Upper lobe of right lung (tissue), 1 donor: Measurements from ENCODE around the gene TRPV5. TPM values are rescaled to one million over a fixed set of nuclear protein-coding genes. Genes with fewer than 3 reads are reported as not detected.

ENCODE experiments used
- ATAC-seq: fragments of 200-7000 bp; cut with Tn5 transposase; one replicate; pipeline ENCODE4 v1.9.1; 2020; ENCODE audit warnings: mild to moderate bottlenecking, moderate library complexity
- DNase-seq: peaks from one replicate; pipeline ENCODE4 v3.0.0-alpha.2; 2020
- H3K27ac ChIP-seq: fragments of 200-600 bp; one replicate; pipeline ENCODE4 v1.8.0; 2022
- H3K27me3 ChIP-seq: fragments of 200-600 bp; one replicate; pipeline ENCODE4 v1.8.0; 2022; ENCODE audit warnings: mild to moderate bottlenecking
- H3K36me3 ChIP-seq: fragments of 200-600 bp; one replicate; pipeline ENCODE4 v1.8.0; 2022
- H3K4me1 ChIP-seq: fragments of 200-600 bp; one replicate; pipeline ENCODE4 v1.8.0; 2022
- H3K4me3 ChIP-seq: fragments of 200-600 bp; one replicate; pipeline ENCODE4 v1.8.0; 2022; ENCODE audit warnings: mild to moderate bottlenecking
- H3K9me3 ChIP-seq: fragments of 200-600 bp; one replicate; pipeline ENCODE4 v1.8.0; 2022
- CTCF ChIP-seq: fragments of 200-600 bp; IDR thresholded peaks from one replicate; pipeline ENCODE4 v1.8.0; 2022; ENCODE audit warnings: antibody characterized with exemption
- intact Hi-C: fragments of 100-400 bp; cut with DNase I; formaldehyde crosslinking; loops from one replicate; pipeline ENCODE4 v1.11.0; 2022
- total RNA-seq: library from RNA; stranded (reverse); fragmentation: NEBNext Ultra II Directional; extraction: Animal tissue kit (Norgen Biotek cat#: 25700); gene quantifications from one replicate; pipeline ENCODE4 v1.2.1, GENCODE V29; 2021
- donor health status: DM: no; HTN: yes; CAD: no; lungs with severe emphysema.

The TRPV5 gene
- total RNA-seq, 1 donor from 2014 or later = not detected

DNA sequence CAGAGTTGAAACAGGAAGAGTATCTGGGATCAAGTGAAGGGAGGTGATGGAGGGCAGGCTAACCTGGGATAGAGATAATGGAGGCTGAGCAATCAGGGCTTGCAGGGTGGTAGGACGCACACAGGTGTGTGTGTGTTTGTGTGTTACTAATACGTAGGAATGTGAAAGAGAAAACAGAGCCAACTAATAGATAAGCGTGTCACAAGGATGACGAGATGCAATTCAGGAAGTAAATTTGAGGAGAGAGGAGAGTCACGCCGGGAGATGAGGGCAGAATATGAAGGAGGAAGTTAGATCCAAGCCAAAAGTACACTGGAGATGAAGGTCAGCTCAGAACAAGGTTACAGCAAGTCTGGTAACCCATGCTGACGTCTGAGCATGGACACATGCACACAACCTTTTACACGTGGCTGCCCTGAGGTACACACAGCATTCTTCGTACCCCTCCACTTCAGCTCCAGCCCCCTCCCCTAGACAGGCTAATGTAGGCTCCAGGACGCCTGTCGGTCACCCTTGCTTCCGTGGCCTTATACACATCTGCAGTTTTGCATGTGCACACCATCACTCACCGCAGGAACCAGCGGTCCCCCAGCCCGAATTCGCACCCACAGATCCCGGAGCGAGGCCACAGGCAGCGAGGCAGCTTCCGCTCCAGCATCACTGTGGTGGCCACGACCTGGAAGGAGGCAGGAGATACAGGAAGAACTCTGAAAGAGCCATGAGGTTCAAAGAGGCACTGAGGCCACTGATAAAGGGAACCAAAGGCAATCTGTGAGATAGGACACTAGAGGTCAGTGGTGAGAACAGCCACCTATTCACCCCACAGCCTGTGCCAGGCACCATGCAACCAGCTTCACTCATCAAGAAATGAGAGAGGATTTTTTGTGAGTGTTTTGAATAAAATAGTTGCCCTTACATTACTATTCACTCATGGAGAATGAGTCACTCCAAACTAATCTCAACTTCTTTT, 24.3 kb downstream of the TRPV5 start:
- TF ChIP-seq CTCF = peak; percentile 46
- ATAC-seq = peak; percentile 83
- H3K27ac ChIP-seq = no peak overlapping the region
- H3K4me1 ChIP-seq = no peaks in the 10 kb centered on the region
- intact Hi-C loops = no loop called here
- no peaks in the 10 kb centered on the region for H3K27me3 ChIP-seq
- no peaks in the 10 kb centered on the region for H3K9me3 ChIP-seq
- no peaks in the 10 kb centered on the region for H3K36me3 ChIP-seq
- no peak overlapping the region for H3K4me3 ChIP-seq
- no peak for DNase-seq

DNA sequence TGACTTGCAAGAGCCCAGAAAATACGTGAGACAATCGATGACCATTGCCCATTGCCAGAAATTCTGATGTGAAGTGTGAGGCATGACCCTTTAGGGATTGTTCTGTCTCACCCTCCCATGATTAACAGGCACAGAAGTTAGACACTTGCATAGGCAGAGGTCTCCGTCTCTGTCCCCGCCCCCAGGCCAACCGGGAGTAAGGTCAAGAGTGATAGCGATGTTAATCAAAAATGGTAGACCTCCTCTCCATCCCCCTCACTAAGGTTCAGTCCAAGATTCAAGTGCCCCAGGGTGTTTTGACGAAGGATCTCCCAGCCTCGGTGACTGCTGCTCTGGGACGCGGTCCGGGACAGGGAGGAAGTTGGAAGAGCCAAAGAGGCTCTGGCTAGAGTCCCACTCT, 25.3 kb downstream of the TRPV5 start:
- H3K4me3 ChIP-seq = no peak overlapping the region
- DNase-seq (no peak), ATAC-seq (no peak)
- no peaks in the 10 kb centered on the region for H3K9me3 ChIP-seq
- no peaks in the 10 kb centered on the region for H3K27me3 ChIP-seq
- TF ChIP-seq CTCF = no peak
- no peak overlapping the region for H3K27ac ChIP-seq
- no peaks in the 10 kb centered on the region for H3K4me1 ChIP-seq
- no peaks in the 10 kb centered on the region for H3K36me3 ChIP-seq
- intact Hi-C loops = no loop called here

- intact Hi-C loops = no loop called here
- TF ChIP-seq CTCF = no peak
- Histone ChIP-seq H3K4me3 (no peak overlapping the region), H3K9me3 (no peaks in the 10 kb centered on the region), H3K27me3 (no peaks in the 10 kb centered on the region), H3K36me3 (no peaks in the 10 kb centered on the region), H3K4me1 (no peaks in the 10 kb centered on the region), H3K27ac (no peak overlapping the region)
- no peak for ATAC-seq
- no peak for DNase-seq
These were observed 26.9 kb downstream of the TRPV5 start for GRCh38 chr7:142906643-142907042.

GRCh38 chr7:142905759-142906158, 27.8 kb downstream of the TRPV5 start:
- Histone ChIP-seq H3K4me1 (no peaks in the 10 kb centered on the region), H3K9me3 (no peaks in the 10 kb centered on the region), H3K36me3 (no peaks in the 10 kb centered on the region), H3K27ac (no peak overlapping the region), H3K27me3 (no peaks in the 10 kb centered on the region), H3K4me3 (no peak overlapping the region)
- ATAC-seq = no peak
- intact Hi-C loops = no loop called here
- DNase-seq = no peak
- TF ChIP-seq CTCF = no peak

GRCh38 chr7:142904128-142904527, 29.4 kb downstream of the TRPV5 start:
- no peaks in the 10 kb centered on the region for H3K36me3 ChIP-seq
- H3K9me3 ChIP-seq = no peaks in the 10 kb centered on the region
- H3K4me1 ChIP-seq = no peaks in the 10 kb centered on the region
- no peak for DNase-seq
- no peak for TF ChIP-seq CTCF
- intact Hi-C loops = no loop called here
- ATAC-seq = no peak
- H3K27ac ChIP-seq = no peak overlapping the region
- H3K27me3 ChIP-seq = no peaks in the 10 kb centered on the region
- H3K4me3 ChIP-seq = no peak overlapping the region
